Caco-2 (cell line): ENCODE data around the gene KHSRP. TPM values are rescaled to one million over a fixed set of nuclear protein-coding genes. Genes with fewer than 3 reads are reported as not detected.

Source experiments
- BruUV-seq: library from RNA; stranded (reverse); fragments of 400-500 nt; replicated peaks from 2 replicates; lab custom pipeline; 2021; lab: Mats Ljungman, UMichigan
- CTCF ChIA-PET: fragments of 300-600 bp; sonication (Branson Sonifier 250); formaldehyde crosslinking; loops from one replicate; lab custom pipeline; 2022; ENCODE audit warnings: antibody characterized with exemption; lab: Charles Lee
- POLR2A ChIA-PET: fragments of 300-600 bp; sonication (Branson Sonifier 250); formaldehyde crosslinking; loops from one replicate; lab custom pipeline; 2022; ENCODE audit warnings: antibody characterized with exemption; lab: Charles Lee
- DNase-seq, 2 experiments: peaks; one replicate each; pipeline versions ENCODE4 v3.0.0 to v3.0.0-alpha.2; 2020 to 2022
- H3K27me3 ChIP-seq: replicated peaks from 2 replicates; pipeline ENCODE4 v1.6.0; 2011; ENCODE audit warnings: low read length; ENCODE audit not compliant: control insufficient read depth, insufficient read depth
- H3K36me3 ChIP-seq: 2 replicates; pipeline ENCODE4 v1.5.1; 2011; ENCODE audit warnings: low read length; ENCODE audit not compliant: control insufficient read depth, insufficient read depth
- H3K4me1 ChIP-seq: fragments of 250-450 bp; sonication (Bioruptor Pico); 2 replicates; pipeline ENCODE4 v1.5.1; 2020; ENCODE audit warnings: mild to moderate bottlenecking
- H3K4me3 ChIP-seq: 2 replicates; pipeline ENCODE4 v1.5.1; 2011; ENCODE audit warnings: low read depth, mild to moderate bottlenecking, control low read depth, low read length
- H3K9me3 ChIP-seq: fragments of 250-450 bp; sonication (Bioruptor Pico); 2 replicates; pipeline ENCODE4 v1.5.1; 2020; ENCODE audit warnings: mild to moderate bottlenecking, moderate library complexity
- H3K27ac Mint-ChIP-seq: one replicate; pipeline ENCODE4 v1.8.0; 2022; ENCODE audit warnings: mixed read lengths; ENCODE audit not compliant: unreplicated experiment
- H3K27me3 Mint-ChIP-seq: one replicate; pipeline ENCODE4 v1.8.0; 2022; ENCODE audit warnings: mixed read lengths; ENCODE audit not compliant: insufficient read depth, unreplicated experiment
- H3K36me3 Mint-ChIP-seq: one replicate; pipeline ENCODE4 v1.8.0; 2022; ENCODE audit warnings: mild to moderate bottlenecking, mixed read lengths; ENCODE audit not compliant: insufficient read depth, unreplicated experiment
- H3K4me1 Mint-ChIP-seq: one replicate; pipeline ENCODE4 v1.8.0; 2022; ENCODE audit warnings: low read depth, mixed read lengths; ENCODE audit not compliant: unreplicated experiment
- H3K4me3 Mint-ChIP-seq: one replicate; pipeline ENCODE4 v1.8.0; 2022; ENCODE audit warnings: mild to moderate bottlenecking, moderate library complexity, mixed read lengths; ENCODE audit not compliant: unreplicated experiment
- H3K9me3 Mint-ChIP-seq: one replicate; pipeline ENCODE4 v1.8.0; 2022; ENCODE audit warnings: mixed read lengths; ENCODE audit not compliant: unreplicated experiment
- CTCF ChIP-seq, 2 experiments: fragments of 200-600 bp in 1 of 2; IDR thresholded peaks; 1 replicate in 1 of 2; 2 replicates in 1 of 2; pipeline versions ENCODE4 v1.5.1 to v1.8.0; 2011 to 2022; ENCODE audit warnings: antibody characterized with exemption in 1 of 2, control low read depth in 1 of 2, inconsistent platforms in 1 of 2, low read depth in 1 of 2, low read length in 1 of 2, mild to moderate bottlenecking in 1 of 2, moderate library complexity in 1 of 2; ENCODE audit not compliant: insufficient read depth in 1 of 2, severe bottlenecking in 1 of 2, unreplicated experiment in 1 of 2
- intact Hi-C: fragments of 100-400 bp; cut with micrococcal nuclease; formaldehyde crosslinking; loops from one replicate; pipeline ENCODE4 v1.10.0; 2022; ENCODE audit not compliant: unreplicated experiment
- microRNA-seq: library from miRNA; unstranded; fragments of <30 nt; microRNA quantifications from one replicate; pipeline ENCODE4 v1.2.0, GENCODE V29; 2022
- total RNA-seq: library from RNA; stranded (reverse); gene quantifications from 2 replicates; pipeline ENCODE4 v1.2.3, GENCODE V29; 2022

Gene KHSRP
- total RNA-seq, 1 experiment from 2014 or later: 610 TPM

- TF ChIP-seq CTCF (IDR thresholded peaks at IDR 0.05; ENCODE audit: insufficient read depth in 1 of 2, low read depth in 1 of 2, low read length in 1 of 2, severe bottlenecking in 1 of 2, unreplicated experiment in 1 of 2): no peak
- ChIA-PET POLR2A (interaction anchor here (1.7 kb wide), 1 partner anchor 8 kb away, joined by 11 read pairs; the partner anchor contains the start of gene ALKBH7), CTCF (no interaction called here)
- Mint-ChIP-seq H3K27ac (no peak overlapping the region), H3K36me3 (peaks cover 25% of the 10 kb centered on the region), H3K27me3 (no peaks in the 10 kb centered on the region), H3K4me1 (no peaks in the 10 kb centered on the region), H3K4me3 (no peak overlapping the region), H3K9me3 (no peaks in the 10 kb centered on the region)
- H3K4me3 ChIP-seq: no peak overlapping the region
- BruUV-seq: no TSS peak
- H3K4me1 ChIP-seq: no peaks in the 10 kb centered on the region
- intact Hi-C loops: no loop called here
- no peaks in the 10 kb centered on the region for H3K27me3 ChIP-seq
- no peak for DNase-seq
- peaks cover 1% of the 10 kb centered on the region for H3K36me3 ChIP-seq
- no peaks in the 10 kb centered on the region for H3K9me3 ChIP-seq
Measured at GRCh38 chr19:6364353-6364752, 60.3 kb downstream of the KHSRP start.

Small RNA genes within 50 kb of the gene (microRNA-seq; reads per million reads assigned to microRNA genes)
- gene MIR3940 (13.4 reads per million, percentile 53 among the genes with 10 or more reads in this experiment), gene MIR6790 (not detected), gene MIR6885 (1.9 reads per million, percentile 5 among the genes with 10 or more reads in this experiment)

Other genes starting within 250 kb of the KHSRP start
- gene MLLT1, start 144.8 kb downstream of the KHSRP start, total RNA-seq: 60.0 and 63.2 TPM in 2 replicates
- not detected in 2 replicates for gene ACER1, start 91.2 kb downstream of the KHSRP start, total RNA-seq
- 86.8 and 93.5 TPM in 2 replicates for gene CLPP, start 63.3 kb downstream of the KHSRP start, total RNA-seq
- 55.5 and 70.0 TPM in 2 replicates for gene ALKBH7, start 52.0 kb downstream of the KHSRP start, total RNA-seq
- 2.9 and 3.4 TPM in 2 replicates for gene PSPN, start 48.9 kb downstream of the KHSRP start, total RNA-seq
- 66.6 and 77.4 TPM in 2 replicates for gene GTF2F1, start 31.6 kb downstream of the KHSRP start, total RNA-seq
- gene SLC25A41, start 9.0 kb upstream of the KHSRP start, total RNA-seq: 0.23 TPM in 1 of 2 replicates, not detected in the other
- gene SLC25A23, start 35.0 kb upstream of the KHSRP start, total RNA-seq: 70.5 and 73.5 TPM in 2 replicates
- gene CRB3, start 39.5 kb upstream of the KHSRP start, total RNA-seq: 53.9 and 54.5 TPM in 2 replicates
- gene DENND1C, start 57.0 kb upstream of the KHSRP start, total RNA-seq: 3.5 and 4.4 TPM in 2 replicates
- gene TUBB4A, start 77.5 kb upstream of the KHSRP start, total RNA-seq: 3.8 and 6.0 TPM in 2 replicates
- 0.77 and 1.3 TPM in 2 replicates for gene TNFSF9, start 106.2 kb upstream of the KHSRP start, total RNA-seq
- not detected in 2 replicates for gene CD70, start 166.3 kb upstream of the KHSRP start, total RNA-seq
- gene TNFSF14, start 245.3 kb upstream of the KHSRP start, total RNA-seq: not detected in 2 replicates